HG03342 (cell line): ENCODE measurements around the gene C5AR2.
"Not testable (repeated sequence)": the region's sequence is repeated elsewhere in the genome, so short reads cannot be mapped to it uniquely, and the experiment has no call there.

Experiments used
- ATAC-seq: cut with Tn5 transposase; IDR thresholded peaks from one replicate; pipeline ENCODE4 v1.9.1; 2021; ENCODE audit warnings: mild to moderate bottlenecking, moderate library complexity; ENCODE audit not compliant: unreplicated experiment

Gene C5AR2

GRCh38 chr19:47331931-47332547, at the start of gene C5AR2:
C5AR2 (plus strand) TSS chr19:47332175; CDS start chr19:47340800, 8,625 bp downstream.
- ATAC-seq = no peak

- no peak for ATAC-seq
Measured at GRCh38 chr19:47283405-47284059, 48.4 kb upstream of the C5AR2 start.

GRCh38 chr19:47284324-47284899, 47.6 kb upstream of the C5AR2 start:
- ATAC-seq = no peak

GRCh38 chr19:47296036-47296435, 35.9 kb upstream of the C5AR2 start:
- no peak for ATAC-seq

GRCh38 chr19:47300867-47301266, 31.1 kb upstream of the C5AR2 start:
- ATAC-seq = not testable (repeated sequence)

GRCh38 chr19:47302249-47302648, 29.7 kb upstream of the C5AR2 start:
- ATAC-seq = no peak

GRCh38 chr19:47303966-47304365, 28.0 kb upstream of the C5AR2 start:
- ATAC-seq = no peak

- no peak for ATAC-seq
Measured at GRCh38 chr19:47305309-47305751, 26.6 kb upstream of the C5AR2 start.

- ATAC-seq = no peak
Measured at GRCh38 chr19:47306303-47306702, 25.7 kb upstream of the C5AR2 start.

GRCh38 chr19:47309038-47309437, 22.9 kb upstream of the C5AR2 start:
- ATAC-seq = no peak

GRCh38 chr19:47309608-47310007, 22.4 kb upstream of the C5AR2 start, which contains the start of gene C5AR1:
C5AR1 (plus strand) TSS chr19:47309861; CDS start chr19:47309896, 35 bp downstream.
- ATAC-seq = no peak

- no peak for ATAC-seq
Measured at GRCh38 chr19:47310323-47310722, 21.7 kb upstream of the C5AR2 start.

GRCh38 chr19:47310819-47311218, 21.2 kb upstream of the C5AR2 start:
- ATAC-seq = no peak

- no peak for ATAC-seq
Measured at GRCh38 chr19:47312366-47313006, 19.5 kb upstream of the C5AR2 start.

- no peak for ATAC-seq
Measured at GRCh38 chr19:47313754-47314295, 18.1 kb upstream of the C5AR2 start.

- no peak for ATAC-seq
Measured at GRCh38 chr19:47315125-47315821, 16.7 kb upstream of the C5AR2 start.

GRCh38 chr19:47316513-47316912, 15.5 kb upstream of the C5AR2 start:
- no peak for ATAC-seq

- no peak for ATAC-seq
Measured at GRCh38 chr19:47319923-47320871, 11.8 kb upstream of the C5AR2 start.

- no peak for ATAC-seq
Measured at GRCh38 chr19:47321630-47322029, 10.3 kb upstream of the C5AR2 start.

- no peak for ATAC-seq
Measured at GRCh38 chr19:47322058-47322457, 9.9 kb upstream of the C5AR2 start.
